HepG2 (cell line): Measurements from ENCODE around the gene GDPD5. TPM values are rescaled to one million over a fixed set of nuclear protein-coding genes. Genes with fewer than 3 reads are reported as not detected.

Experiments used
- ATAC-seq: fragments of 200-7000 bp; cut with Tn5 transposase; 3 replicates; pipeline ENCODE4 v1.9.1; 2020; ENCODE audit warnings: mild to moderate bottlenecking, moderate library complexity
- BruUV-seq: library from RNA; stranded (reverse); fragments of 400-500 nt; replicated peaks from 2 replicates; lab custom pipeline; 2021; lab: Mats Ljungman, UMichigan
- CTCF ChIA-PET: fragments of 300-600 bp; formaldehyde crosslinking; extraction: SDS; loops from one replicate; lab custom pipeline; 2021; ENCODE audit warnings: low total read pairs, inconsistent platforms, low intra/inter-chr PET ratio; lab: Yijun Ruan, JAX
- POLR2A ChIA-PET: fragments of 350-600 bp; sonication (Branson Sonifier 250); formaldehyde crosslinking; loops from one replicate; lab custom pipeline; 2020; ENCODE audit warnings: antibody characterized with exemption, inconsistent platforms; lab: Yijun Ruan, JAX
- DNase-seq: peaks from one replicate; pipeline ENCODE4 v3.0.0-alpha.2; 2015; ENCODE audit warnings: low spot score
- FAIRE-seq: peaks from 3 replicates; lab custom pipeline; 2011; peaks lifted over from hg19 to GRCh38; lab: Jason Lieb, UNC
- H2AFZ ChIP-seq: one replicate; pipeline ENCODE4 v1.6.1; 2011; ENCODE audit warnings: low read length, inconsistent platforms
- H3K27ac ChIP-seq: fragments of 300-600 bp; 3 replicates; pipeline ENCODE4 v1.8.0; 2011; ENCODE audit warnings: mixed run types, mild to moderate bottlenecking, mixed read lengths, low read length, inconsistent platforms; ENCODE audit not compliant: insufficient read depth; ENCODE audit errors: extremely low read length
- H3K27me3 ChIP-seq, 2 experiments: fragments of 200-600 bp in 1 of 2; 2 replicates in 1 of 2; 3 replicates in 1 of 2; pipeline versions ENCODE4 v1.6.0 to v1.8.0; 2011; ENCODE audit warnings: low read length in 2 of 2, mild to moderate bottlenecking in 2 of 2, moderate library complexity in 2 of 2, inconsistent platforms in 1 of 2; ENCODE audit not compliant: insufficient read depth in 2 of 2, control insufficient read depth in 1 of 2
- H3K36me3 ChIP-seq, 2 experiments: fragments of 200-600 bp in 1 of 2; replicated peaks in 1 of 2; 2 replicates in 1 of 2; 3 replicates in 1 of 2; pipeline versions ENCODE4 v1.5.1 to v1.8.0; 2011; ENCODE audit warnings: low read length in 2 of 2, inconsistent platforms in 1 of 2; ENCODE audit not compliant: insufficient read depth in 2 of 2, control insufficient read depth in 1 of 2
- H3K4me1 ChIP-seq: 2 replicates; pipeline ENCODE4 v1.5.1; 2012; ENCODE audit warnings: low read length, inconsistent platforms; ENCODE audit not compliant: insufficient read depth
- H3K4me2 ChIP-seq: 2 replicates; pipeline ENCODE4 v1.6.0; 2011; ENCODE audit warnings: low read depth, low read length, inconsistent platforms
- H3K4me3 ChIP-seq, 3 experiments: fragments of 200-600 bp in 1 of 3; sonication (generic), shearing (Covaris generic) in 1 of 3; replicated peaks in 1 of 3; 2 replicates each; pipeline ENCODE4 v1.5.1; 2011 to 2016; ENCODE audit warnings: low read length in 3 of 3, inconsistent platforms in 2 of 3, low read depth in 2 of 3, mild to moderate bottlenecking in 2 of 3, control low read depth in 1 of 3, mixed read lengths in 1 of 3; ENCODE audit not compliant: insufficient read depth in 1 of 3
- H3K79me2 ChIP-seq: one replicate; pipeline ENCODE4 v1.6.1; 2011; ENCODE audit warnings: low read length, inconsistent platforms; ENCODE audit not compliant: insufficient read depth
- H3K9ac ChIP-seq: 2 replicates; pipeline ENCODE4 v1.6.0; 2011; ENCODE audit warnings: mild to moderate bottlenecking, low read depth, low read length, inconsistent platforms; ENCODE audit not compliant: insufficient read depth
- H3K9me3 ChIP-seq: 2 replicates; pipeline ENCODE4 v1.5.1; 2012; ENCODE audit warnings: mild to moderate bottlenecking, low read length
- H4K20me1 ChIP-seq: 2 replicates; pipeline ENCODE4 v1.6.0; 2011; ENCODE audit warnings: inconsistent platforms, mild to moderate bottlenecking, low read length, moderate library complexity; ENCODE audit not compliant: insufficient read depth
- ADNP ChIP-seq: sonication (generic); formaldehyde crosslinking; IDR thresholded peaks from 2 replicates; pipeline ENCODE4 v1.4.0; 2020; ENCODE audit warnings: missing genetic modification reagents
- CBFB ChIP-seq: sonication (generic); formaldehyde crosslinking; IDR thresholded peaks from 2 replicates; pipeline ENCODE4 v1.4.0; 2020; ENCODE audit warnings: missing genetic modification reagents
- CHD4 ChIP-seq: fragments of 200-600 bp; sonication (generic); IDR thresholded peaks from 2 replicates; pipeline ENCODE4 v1.7.0; 2017; ENCODE audit warnings: mild to moderate bottlenecking, low read length, borderline replicate concordance
- CREB1 ChIP-seq, 2 experiments: fragments of 450-650 bp in 1 of 2; IDR thresholded peaks; 2 replicates each; pipeline ENCODE4 v1.6.1; 2016 to 2017; ENCODE audit warnings: control low read depth in 1 of 2, mild to moderate bottlenecking in 1 of 2, missing compliant biosample characterization in 1 of 2, missing genetic modification characterization in 1 of 2
- ELF4 ChIP-seq: sonication (generic); formaldehyde crosslinking; IDR thresholded peaks from 2 replicates; pipeline ENCODE4 v1.5.0; 2020; ENCODE audit warnings: missing genetic modification reagents, mild to moderate bottlenecking, moderate library complexity, borderline replicate concordance
- HDAC1 ChIP-seq: sonication (generic); formaldehyde crosslinking; IDR thresholded peaks from 2 replicates; pipeline ENCODE4 v1.5.1; 2020; ENCODE audit warnings: mild to moderate bottlenecking, missing genetic modification reagents
- KDM1A ChIP-seq: IDR thresholded peaks from 2 replicates; pipeline ENCODE4 v1.6.1; 2016; ENCODE audit warnings: missing compliant biosample characterization
- MED13 ChIP-seq: sonication (generic); formaldehyde crosslinking; IDR thresholded peaks from 2 replicates; pipeline ENCODE4 v1.5.0; 2020; ENCODE audit warnings: missing genetic modification reagents
- PHF5A ChIP-seq: IDR thresholded peaks from one replicate; pipeline ENCODE4 v1.6.1; 2018; ENCODE audit warnings: low read depth, missing genetic modification reagents; ENCODE audit not compliant: unreplicated experiment
- RNF2 ChIP-seq: fragments of 450-650 bp; conservative IDR thresholded peaks from 2 replicates; pipeline ENCODE4 v1.6.1; 2016; ENCODE audit warnings: low read depth
- SIN3B ChIP-seq: fragments of 150-350 bp; IDR thresholded peaks from 2 replicates; pipeline ENCODE4 v1.6.1; 2014; ENCODE audit warnings: low read length
- SP2 ChIP-seq: sonication (generic); formaldehyde crosslinking; IDR thresholded peaks from 2 replicates; pipeline ENCODE4 v1.5.1; 2020; ENCODE audit warnings: mild to moderate bottlenecking, missing genetic modification reagents
- TGIF2 ChIP-seq: IDR thresholded peaks from 2 replicates; pipeline ENCODE4 v1.6.1; 2016; ENCODE audit warnings: control low read depth, missing compliant biosample characterization
- TRIM24 ChIP-seq: sonication (generic); formaldehyde crosslinking; IDR thresholded peaks from 2 replicates; pipeline ENCODE4 v1.8.0; 2022; ENCODE audit warnings: mild to moderate bottlenecking, missing genetic modification reagents
- ZFP91 ChIP-seq: sonication (generic); formaldehyde crosslinking; IDR thresholded peaks from 2 replicates; pipeline ENCODE4 v1.9.0; 2022; ENCODE audit warnings: missing genetic modification reagents, mild to moderate bottlenecking, borderline replicate concordance
- ZMYM3 ChIP-seq: sonication (generic); formaldehyde crosslinking; IDR thresholded peaks from 2 replicates; pipeline ENCODE4 v1.5.1; 2020; ENCODE audit warnings: mild to moderate bottlenecking, missing genetic modification reagents
- ZMYM4 ChIP-seq: sonication (generic); formaldehyde crosslinking; IDR thresholded peaks from 2 replicates; pipeline ENCODE4 v1.8.1; 2023; ENCODE audit warnings: mild to moderate bottlenecking, missing genetic modification reagents
- ZNF263 ChIP-seq: sonication (generic); formaldehyde crosslinking; IDR thresholded peaks from 2 replicates; pipeline ENCODE4 v1.4.0; 2020; ENCODE audit warnings: missing genetic modification reagents
- ZNF629 ChIP-seq: sonication (generic); formaldehyde crosslinking; conservative IDR thresholded peaks from 2 replicates; pipeline ENCODE4 v1.5.0; 2020; ENCODE audit warnings: missing genetic modification reagents
- ZNF768 ChIP-seq: sonication (generic); formaldehyde crosslinking; IDR thresholded peaks from 2 replicates; pipeline ENCODE4 v1.4.0; 2020; ENCODE audit warnings: missing genetic modification reagents
- WGBS: methylation state at CpG from one replicate; pipeline ENCODE4 v1.1.6; 2017; ENCODE audit warnings: low lambda C conversion rate; 5-methylcytosine and 5-hydroxymethylcytosine counted together
- in situ Hi-C: cut with HindIII; loops from 2 replicates; pipeline ENCODE4 v1.10.0; 2017; ENCODE audit warnings: low pct_unique_long_range_greater_than_20kb; ENCODE audit not compliant: extremely low pct_ligation_motif_present
- intact Hi-C: fragments of 100-400 bp; cut with micrococcal nuclease; formaldehyde crosslinking; loops from one replicate; pipeline ENCODE4 v1.10.0; 2022; ENCODE audit not compliant: unreplicated experiment
- polyA plus RNA-seq, 8 experiments: library from polyadenylated mRNA; depleted of rRNA in 3 of 8; stranded (reverse) in 7 of 8; unstranded in 1 of 8; fragments of >200 nt; fragmentation: Illumina TruSeq in 4 of 8; extraction: Trizol in 4 of 8; gene quantifications; 2 replicates each; pipeline versions ENCODE4 v1.2.1 to v1.2.3, GENCODE V29; 2011 to 2016; ENCODE audit warnings: low read depth in 4 of 8, missing spikeins in 1 of 8, mixed read lengths in 1 of 8; ENCODE audit not compliant: insufficient read depth in 1 of 8
- total RNA-seq, 5 experiments: library from RNA; depleted of rRNA; stranded (reverse); fragments of >200 nt; fragmentation: Illumina TruSeq; extraction: Trizol; gene quantifications; 2 replicates each; pipeline ENCODE4 v1.2.3, GENCODE V29; 2016; ENCODE audit warnings: low read depth in 1 of 5
- TF ChIP-seq, protein P1 (sequence below): sonication (generic); formaldehyde crosslinking; IDR thresholded peaks from 2 replicates; pipeline ENCODE4 v1.8.1; 2022; ENCODE audit warnings: mild to moderate bottlenecking, missing genetic modification reagents

GDPD5 gene
- total and polyA plus RNA-seq, 2 of the 13 experiments (the other 11 are each of a cell fraction or from before 2014, with no cell fraction given) = 55.0 to 67.5 TPM

DNA sequence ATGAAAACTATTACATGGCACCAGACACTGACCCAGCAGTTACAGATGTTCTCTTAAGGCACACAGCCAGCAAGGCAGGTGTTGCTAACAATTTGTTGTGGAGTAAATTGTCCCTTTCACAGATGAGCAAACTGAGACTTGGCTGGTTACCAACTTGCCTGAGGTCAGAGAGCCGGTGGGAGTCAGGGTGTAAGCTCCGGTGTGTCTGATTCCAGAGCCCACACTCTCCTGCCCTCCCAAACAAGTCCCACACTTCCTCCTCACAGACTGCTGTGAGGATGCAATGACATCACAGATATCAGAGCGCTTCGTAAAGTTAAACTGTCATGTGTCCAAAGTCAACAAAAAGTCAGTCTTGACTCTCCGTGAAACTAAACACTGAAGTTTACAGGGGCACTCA, 12.5 kb downstream of the GDPD5 start:
- H3K36me3 ChIP-seq = peaks cover 6 to 18% of the 10 kb centered on the region in 2 experiments; a peak in 4 of 5 replicates
- peak; percentile 82; the same call in 1 of the 2 replicates for TF ChIP-seq CHD4
- no peak for TF ChIP-seq TRIM24 (CRISPR knock-in tag)
- TF ChIP-seq TGIF2 = no peak
- peak; percentile 76; the same call in 1 of the 2 replicates for TF ChIP-seq KDM1A
- TF ChIP-seq ELF4 (CRISPR knock-in tag) = no peak
- peak; percentile 95 for TF ChIP-seq ZNF629 (CRISPR knock-in tag)
- peak; percentile 33; the same call in 1 of the 2 replicates for TF ChIP-seq CREB1 (IDR thresholded peaks at IDR 0.05)
- TF ChIP-seq CREB1 (CRISPR knock-in tag; IDR thresholded peaks at IDR 0.05) = no peak
- TF ChIP-seq ADNP = peak; percentile 81
- TF ChIP-seq RNF2 = no peak
- no peak for TF ChIP-seq ZNF768 (CRISPR knock-in tag)
- no peak for TF ChIP-seq ZNF263 (CRISPR knock-in tag)
- TF ChIP-seq ZFP91 (CRISPR knock-in tag) = no peak
- TF ChIP-seq CBFB = no peak
- no peak for TF ChIP-seq SP2 (CRISPR knock-in tag)
- no peak for TF ChIP-seq HDAC1 (CRISPR knock-in tag)
- TF ChIP-seq, protein P1, sequence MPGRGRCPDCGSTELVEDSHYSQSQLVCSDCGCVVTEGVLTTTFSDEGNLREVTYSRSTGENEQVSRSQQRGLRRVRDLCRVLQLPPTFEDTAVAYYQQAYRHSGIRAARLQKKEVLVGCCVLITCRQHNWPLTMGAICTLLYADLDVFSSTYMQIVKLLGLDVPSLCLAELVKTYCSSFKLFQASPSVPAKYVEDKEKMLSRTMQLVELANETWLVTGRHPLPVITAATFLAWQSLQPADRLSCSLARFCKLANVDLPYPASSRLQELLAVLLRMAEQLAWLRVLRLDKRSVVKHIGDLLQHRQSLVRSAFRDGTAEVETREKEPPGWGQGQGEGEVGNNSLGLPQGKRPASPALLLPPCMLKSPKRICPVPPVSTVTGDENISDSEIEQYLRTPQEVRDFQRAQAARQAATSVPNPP (CRISPR knock-in tag) = no peak
- TF ChIP-seq ZMYM4 (CRISPR knock-in tag) = no peak
- TF ChIP-seq ZMYM3 = peak; percentile 62
- no peak for TF ChIP-seq PHF5A
- TF ChIP-seq MED13 (CRISPR knock-in tag) = no peak
- no peak for TF ChIP-seq SIN3B
- CTCF ChIA-PET = no interaction called here
- H3K79me2 ChIP-seq = peaks cover 37% of the 10 kb centered on the region
- no peak overlapping the region for H3K9ac ChIP-seq
- 89% methylated on average over 5 of the region's 5 CpGs for WGBS
- intact Hi-C loops = no loop called here
- no peak overlapping the region for H3K4me3 ChIP-seq
- no peaks in the 10 kb centered on the region for H3K27me3 ChIP-seq
- in situ Hi-C loops = no loop called here
- peaks cover 100% of the 10 kb centered on the region for H3K4me1 ChIP-seq
- DNase-seq (no peak), FAIRE-seq (no peak), ATAC-seq (no peak)
- no peak overlapping the region for H2AFZ ChIP-seq
- no TSS peak for BruUV-seq
- H3K27ac ChIP-seq = no peak overlapping the region
- H3K9me3 ChIP-seq = no peaks in the 10 kb centered on the region
- H4K20me1 ChIP-seq = no peaks in the 10 kb centered on the region; the same call in 1 of the 2 replicates
- POLR2A ChIA-PET = no interaction called here
- no peak overlapping the region for H3K4me2 ChIP-seq
